ENCODE measurements around the gene CDH13. TPM values are rescaled to one million over a fixed set of nuclear protein-coding genes. Genes with fewer than 3 reads are reported as not detected.

The CDH13 gene
- total RNA-seq, 1 experiment from 2014 or later = not detected

DNA sequence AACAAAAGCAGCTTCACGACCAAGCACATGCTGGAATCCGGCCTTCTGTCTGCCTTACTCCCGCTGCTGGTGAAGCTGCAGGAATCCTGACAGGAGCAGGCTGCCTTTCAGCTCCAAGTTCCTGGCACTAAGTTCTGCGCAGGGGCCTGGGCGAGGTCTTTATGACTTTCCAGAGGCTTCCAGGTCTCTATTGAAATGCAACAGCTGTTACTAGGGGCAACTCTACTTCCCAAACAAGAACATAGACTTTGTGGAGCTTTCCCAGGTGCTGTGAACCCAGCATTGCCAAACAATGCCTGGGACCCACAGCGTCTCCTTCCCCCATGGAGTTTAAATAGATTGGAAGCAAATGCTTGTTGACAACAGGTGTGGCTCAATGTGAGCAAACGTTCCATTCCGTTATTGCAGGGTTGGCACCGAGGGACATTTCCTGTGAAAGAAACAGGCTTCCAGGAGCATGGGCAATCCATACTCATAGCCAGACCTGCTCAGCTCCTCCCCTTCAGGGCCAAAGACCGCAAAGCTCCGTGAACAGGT is 156.0 kb downstream of the CDH13 start:
- no peak for DNase-seq (ENCODE audit: low spot score)

DNA sequence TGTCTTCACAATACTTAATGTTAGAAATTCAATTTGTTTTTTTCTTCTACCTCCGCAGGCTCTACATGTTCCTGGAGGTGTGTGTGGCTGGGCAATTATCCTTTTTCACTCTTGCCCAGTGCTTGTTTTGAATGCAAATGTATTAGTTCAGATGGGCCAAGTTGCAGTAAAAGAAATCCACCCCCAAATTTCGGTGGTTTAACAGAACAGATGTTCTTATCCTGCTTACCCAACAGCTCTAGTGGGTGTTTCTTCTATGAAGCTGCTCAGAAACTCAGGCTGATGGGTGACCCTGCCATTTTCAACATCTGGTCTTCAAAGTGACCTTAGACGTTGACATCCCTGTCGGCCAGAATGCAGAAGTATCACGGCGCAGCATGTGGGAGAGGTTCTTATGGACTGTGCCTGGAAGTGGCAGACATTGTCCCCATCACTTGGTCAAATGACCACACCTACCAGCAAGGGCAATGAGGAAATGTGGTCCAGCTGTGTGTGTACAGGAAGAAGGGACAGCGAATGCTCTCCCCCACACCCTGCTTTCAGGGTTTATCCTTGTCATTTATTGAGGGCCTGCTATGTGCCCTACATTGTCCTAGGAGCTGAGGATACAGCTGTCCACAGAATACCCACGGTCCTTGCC is 157.3 kb downstream of the CDH13 start:
- no peak for DNase-seq (ENCODE audit: low spot score)

DNA sequence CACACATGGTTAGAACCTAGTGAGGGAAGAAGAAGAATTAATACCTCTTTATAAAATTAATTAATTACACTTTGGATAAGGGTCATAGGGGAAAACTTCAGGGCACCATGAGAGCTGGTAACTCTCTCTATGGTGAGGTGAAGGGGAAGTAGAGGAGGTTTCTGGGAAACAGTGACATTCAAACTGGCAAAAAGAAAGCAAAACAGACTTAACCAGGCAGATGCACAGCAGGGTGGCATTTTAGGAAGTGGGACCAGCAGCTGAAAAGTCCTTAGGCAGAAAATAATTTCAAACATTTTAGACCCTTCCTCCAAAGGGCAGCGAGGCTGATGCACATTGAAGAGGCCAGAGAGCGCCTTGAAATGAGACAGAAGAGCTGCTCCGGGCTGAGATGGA is 157.8 kb downstream of the CDH13 start:
- DNase-seq (ENCODE audit: low spot score) = no peak

DNA sequence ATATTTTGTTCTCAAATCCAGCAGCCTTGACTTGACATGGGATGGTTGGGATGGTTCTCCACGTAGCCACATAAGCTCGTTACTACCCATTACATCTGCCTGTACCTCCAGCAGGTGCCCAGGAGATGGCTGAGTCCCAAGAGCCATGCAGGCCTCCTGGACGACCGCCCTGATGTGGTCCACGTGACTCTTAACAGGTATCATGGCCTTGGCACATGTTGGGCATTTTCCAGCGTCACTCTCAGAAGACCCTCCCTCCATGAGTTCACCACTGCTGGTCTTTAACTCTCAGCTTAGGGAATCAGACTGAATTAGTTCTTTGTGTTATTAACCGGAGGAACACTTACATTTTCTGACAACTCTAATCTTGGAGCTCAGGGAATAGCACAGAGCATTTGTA is 161.5 kb downstream of the CDH13 start:
- DNase-seq (ENCODE audit: low spot score) = no peak

DNA sequence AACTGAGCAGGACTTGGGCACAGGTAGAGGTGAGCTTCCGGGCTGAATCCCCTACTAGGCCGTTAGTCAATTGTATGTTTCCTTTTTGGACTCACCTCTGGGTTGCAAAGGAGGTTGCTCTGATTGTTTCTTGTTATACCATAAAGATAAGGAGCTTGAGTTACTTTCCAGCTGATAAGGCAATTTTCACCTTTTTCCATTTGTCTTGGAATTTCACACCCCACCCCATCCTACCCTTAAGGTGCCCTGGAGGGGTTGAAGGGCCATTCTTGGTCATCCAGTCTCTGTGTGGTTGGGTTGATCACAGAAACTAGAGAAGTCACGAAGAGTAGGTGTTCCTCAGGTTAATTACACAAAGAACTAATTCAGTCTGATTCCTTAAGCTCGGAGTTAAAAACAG is 162.2 kb downstream of the CDH13 start:
- no peak for DNase-seq (ENCODE audit: low spot score)

DNA sequence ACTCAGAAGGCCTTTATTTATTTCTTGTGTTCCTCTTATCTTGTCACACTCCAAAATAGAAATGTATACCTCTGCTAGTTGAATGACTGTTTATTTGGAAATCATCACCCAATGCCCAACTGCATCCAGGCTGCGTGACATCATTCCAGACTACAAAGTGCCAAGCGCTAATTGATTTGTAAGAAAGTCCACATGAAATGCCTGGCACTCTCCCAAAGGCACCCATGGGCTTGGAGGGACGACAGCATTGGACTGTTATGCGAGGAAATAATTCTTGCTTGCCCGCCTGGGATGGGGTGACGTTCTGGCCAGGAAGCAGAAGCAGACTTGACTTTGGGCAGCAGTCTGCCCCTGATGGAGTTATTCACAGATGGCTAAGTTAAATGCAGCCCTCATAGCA is 165.9 kb downstream of the CDH13 start:
- no peak for DNase-seq (ENCODE audit: low spot score)

DNA sequence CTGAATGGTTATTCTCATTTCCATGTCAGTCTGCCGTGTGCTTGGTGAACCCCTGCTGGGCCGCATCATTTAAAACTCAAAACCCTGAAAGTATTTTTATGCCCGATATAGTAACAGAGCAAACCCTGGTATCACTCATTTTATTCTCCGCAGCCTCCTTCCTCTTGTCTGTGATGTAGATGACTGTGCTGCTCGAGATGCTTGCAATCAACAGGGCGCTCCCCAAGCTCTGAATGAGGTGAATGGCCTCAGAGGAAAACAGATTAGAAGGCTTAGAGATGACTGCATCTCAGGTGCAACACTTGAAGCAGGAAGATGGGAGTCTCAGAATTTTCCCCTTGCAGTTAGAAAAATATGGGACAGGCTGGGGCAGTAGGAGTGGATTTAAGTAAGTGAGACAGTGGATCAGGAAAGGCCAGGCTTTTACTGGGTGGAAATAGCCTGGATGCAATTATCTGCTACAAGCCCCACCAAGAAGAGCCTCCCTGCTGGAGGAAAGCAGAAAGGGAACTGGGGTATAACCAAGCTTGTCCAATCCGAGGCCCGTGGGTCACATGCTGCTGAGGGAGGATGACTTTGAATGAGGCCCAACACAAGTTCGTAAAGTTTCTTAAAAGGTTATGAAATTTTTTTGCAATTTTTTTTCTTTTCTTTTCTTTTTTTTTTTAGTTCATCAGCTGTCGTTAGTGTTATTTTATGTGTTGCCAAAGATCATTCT is 166.9 kb downstream of the CDH13 start:
- DNase-seq (ENCODE audit: low spot score) = no peak

DNA sequence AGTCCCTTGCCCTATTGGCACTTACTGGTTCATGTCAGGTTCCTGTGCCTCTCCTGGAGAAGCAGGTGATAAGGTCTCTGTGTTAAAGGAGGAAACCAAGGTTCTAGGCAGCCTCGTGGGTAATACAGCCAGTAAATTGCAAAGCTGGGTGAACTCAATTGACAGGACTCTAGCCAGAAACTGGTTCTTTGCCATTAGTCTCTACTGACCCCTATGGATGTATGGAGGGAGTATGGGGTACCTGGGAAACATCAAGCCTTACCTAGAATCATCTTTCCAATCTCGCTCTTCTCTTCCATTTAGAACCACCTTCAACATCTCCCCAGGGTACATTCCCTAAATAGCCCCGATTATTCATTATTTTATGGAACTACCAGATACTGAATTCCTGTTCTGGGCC is 169.3 kb downstream of the CDH13 start:
- DNase-seq (ENCODE audit: low spot score) = no peak

DNA sequence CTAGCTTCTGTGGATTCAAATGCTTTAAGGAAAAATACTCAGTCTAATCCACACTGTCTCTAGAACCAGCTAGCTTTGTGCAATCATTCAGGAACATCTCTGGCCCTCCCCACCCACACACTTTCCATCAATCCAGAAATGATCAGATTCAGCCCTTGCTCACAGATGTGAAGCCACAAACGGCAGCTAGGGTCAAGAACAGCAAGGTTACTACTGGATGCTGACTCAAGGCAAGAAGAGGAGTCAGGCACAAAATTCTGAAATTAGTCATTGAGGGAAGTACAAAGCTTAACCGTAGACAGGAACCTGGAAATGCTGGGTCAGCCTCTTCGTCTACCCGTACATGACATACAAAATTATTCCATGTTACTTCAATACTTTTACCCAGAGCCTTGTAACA is 174.6 kb downstream of the CDH13 start:
- DNase-seq (ENCODE audit: low spot score) = no peak

DNA sequence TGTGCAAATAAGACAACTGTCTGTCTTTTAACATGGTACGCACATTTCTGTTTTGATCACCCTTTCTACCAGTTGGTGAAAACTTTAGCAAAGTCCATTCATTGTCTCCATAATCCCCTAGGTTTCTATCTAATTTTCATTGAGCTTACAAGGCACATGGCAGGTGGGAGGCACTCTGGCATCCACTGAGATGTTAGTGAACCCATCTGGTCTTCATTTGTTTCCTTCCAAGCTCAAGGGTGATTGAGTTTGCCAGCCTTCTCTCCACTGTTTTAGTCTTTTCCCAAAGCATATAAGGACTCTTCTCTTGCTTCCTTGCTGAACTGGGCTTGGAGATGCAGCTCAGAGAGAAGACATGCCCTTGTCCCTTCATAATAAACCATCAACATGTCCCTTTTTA is 179.1 kb downstream of the CDH13 start:
- DNase-seq (ENCODE audit: low spot score) = no peak

DNA sequence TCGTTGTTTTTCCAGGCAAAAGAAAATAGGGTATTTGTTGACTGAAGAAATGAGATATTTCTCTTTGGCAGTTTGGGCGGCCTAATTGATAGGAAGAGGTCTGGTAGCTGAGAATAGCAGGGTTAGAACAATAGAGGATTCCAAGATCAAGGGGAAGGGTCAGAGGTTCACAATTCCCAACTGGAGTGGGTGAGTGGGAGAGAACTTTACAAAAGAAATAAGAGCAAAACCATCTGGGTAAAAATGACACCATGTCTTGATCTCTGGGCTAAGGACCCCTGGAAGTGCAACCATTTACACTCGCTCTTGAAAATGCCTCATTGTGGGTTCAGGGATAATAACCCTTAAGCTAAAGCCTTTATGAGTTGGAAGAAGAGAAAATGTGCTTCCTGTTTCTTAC is 180.5 kb downstream of the CDH13 start:
- no peak for DNase-seq (ENCODE audit: low spot score)

DNA sequence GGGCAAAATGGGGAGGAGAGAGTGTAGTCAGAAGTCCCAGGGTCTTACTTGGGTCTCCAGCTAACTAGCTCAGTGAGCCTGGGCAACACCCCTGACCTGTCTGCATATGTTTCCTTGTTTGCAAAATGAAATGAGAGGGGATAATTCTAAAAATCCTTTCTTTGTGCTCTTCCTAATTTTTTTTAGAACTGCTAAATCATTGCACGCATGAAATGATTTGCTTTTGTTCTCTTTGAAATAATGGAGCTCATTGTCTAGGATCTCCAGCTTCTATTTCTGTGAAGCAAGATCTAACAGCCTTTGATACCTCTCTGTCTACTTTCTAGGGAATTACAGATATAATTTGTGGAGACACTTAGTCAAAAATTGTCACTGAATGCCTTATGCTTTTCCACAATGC is 181.3 kb downstream of the CDH13 start:
- DNase-seq (ENCODE audit: low spot score) = no peak

DNA sequence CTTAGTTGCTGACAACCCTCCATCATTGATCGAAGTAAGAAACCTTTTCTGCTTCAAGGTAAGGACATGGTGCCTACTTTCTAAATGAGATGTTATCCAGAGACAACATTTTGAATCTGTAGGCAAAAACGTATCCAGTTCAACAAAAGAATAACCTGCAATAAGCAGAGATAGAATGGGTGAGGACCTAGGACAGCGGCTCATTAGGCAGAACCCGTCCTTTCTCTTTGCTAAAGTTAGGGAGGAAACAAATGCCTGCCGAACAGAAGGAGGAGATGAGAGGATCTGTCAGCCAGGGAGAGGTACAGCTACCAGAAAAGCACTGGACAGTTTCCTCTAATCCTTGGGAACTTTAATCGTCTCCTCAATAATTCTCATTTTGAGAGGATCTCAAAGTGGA is 183.3 kb downstream of the CDH13 start:
- no peak for DNase-seq (ENCODE audit: low spot score)

DNA sequence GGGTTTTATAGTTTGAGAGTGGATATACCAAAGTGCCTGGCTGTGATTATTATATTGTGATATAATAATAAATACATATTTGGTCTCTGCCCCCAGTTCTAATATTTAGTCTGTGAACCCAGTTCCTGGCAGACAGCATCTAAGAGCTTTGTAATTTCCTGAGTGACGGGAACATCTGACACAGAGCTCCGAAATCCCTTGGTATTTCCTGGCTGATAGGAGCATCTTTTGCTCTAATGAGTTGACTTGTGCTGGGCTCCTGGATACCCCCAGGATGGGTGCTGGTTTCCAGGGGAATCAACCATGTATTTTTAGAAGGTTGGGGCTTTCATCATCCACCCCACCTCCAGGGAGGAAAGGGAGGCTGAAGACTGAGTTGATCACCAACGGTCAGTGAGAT is 187.3 kb downstream of the CDH13 start:
- no peak for DNase-seq (ENCODE audit: low spot score)

DNA sequence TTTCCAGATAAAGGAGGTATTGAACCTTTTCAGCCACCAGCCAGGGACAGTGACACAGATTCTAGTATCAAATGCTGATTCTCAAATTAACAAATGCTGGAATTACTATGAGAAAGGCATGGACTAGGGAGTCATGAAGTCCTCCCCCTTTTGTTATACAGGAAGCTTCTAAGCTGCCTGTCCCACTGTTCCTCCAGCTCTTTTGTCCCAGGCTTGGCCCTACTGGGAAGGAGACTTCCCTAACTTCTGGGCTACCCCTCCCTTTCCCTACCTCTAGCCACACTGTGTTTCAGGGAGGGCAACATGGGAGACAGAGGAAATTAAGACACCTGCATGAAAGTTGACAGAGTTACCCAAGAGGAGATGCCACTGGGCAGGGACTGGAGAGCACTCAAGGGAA is 192.5 kb downstream of the CDH13 start:
- DNase-seq (ENCODE audit: low spot score) = no peak

DNA sequence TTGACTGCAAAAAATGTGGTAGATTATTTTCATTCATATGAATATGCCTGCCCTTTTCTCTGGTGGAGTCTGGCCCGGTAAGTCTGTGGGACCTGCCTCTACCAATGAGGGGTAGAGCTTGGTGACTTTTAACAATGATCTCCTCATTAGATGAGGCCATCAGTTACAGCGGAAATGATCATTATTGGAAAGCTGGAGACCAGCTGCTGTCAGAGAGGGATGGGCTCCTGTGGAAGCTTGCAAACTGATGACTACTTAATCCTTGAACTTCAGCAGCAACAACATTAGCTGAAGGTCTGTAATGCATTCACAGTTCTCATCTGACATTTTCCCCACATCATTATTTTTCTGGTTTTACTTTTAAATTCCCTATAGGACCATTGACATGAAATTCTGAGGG is 194.1 kb downstream of the CDH13 start:
- no peak for DNase-seq (ENCODE audit: low spot score)

DNA sequence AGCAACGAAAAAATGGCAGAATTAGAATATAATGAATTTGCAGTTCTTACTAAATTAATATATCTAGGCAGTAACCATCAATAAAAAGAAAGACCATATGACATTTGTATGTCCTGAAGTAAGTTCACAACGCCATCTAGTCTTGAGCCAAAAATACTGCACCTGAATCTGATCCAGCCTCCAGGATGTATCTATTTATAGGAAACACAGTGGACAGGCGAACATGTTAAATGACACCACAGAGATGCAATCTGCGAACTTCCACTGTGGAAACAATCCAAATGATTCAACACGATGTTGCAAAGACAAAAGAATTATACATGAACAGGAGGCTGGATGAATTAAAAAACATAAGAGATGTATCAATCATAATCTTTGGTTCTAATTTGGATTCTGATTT is 197.6 kb downstream of the CDH13 start:
- no peak for DNase-seq (ENCODE audit: low spot score)

DNA sequence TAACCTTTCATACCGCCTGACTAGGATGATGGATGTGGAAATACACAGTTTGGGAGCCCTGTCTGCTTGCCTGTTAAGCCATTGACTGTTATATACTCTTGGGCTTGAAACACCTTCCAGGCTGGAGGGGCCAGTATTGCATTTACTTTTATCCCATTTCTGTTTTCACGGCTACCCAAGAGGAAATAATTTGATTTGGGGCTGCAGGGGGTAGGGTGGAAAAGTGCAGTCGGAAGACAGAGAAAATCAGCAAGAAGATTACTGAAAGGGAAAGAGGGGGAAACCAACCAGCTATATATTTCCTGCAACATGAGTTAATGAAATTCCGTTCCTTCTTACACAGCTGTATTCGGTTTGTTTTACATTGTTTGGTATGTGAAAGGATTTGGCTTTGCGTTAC is 202.5 kb downstream of the CDH13 start:
- DNase-seq (ENCODE audit: low spot score) = no peak

DNA sequence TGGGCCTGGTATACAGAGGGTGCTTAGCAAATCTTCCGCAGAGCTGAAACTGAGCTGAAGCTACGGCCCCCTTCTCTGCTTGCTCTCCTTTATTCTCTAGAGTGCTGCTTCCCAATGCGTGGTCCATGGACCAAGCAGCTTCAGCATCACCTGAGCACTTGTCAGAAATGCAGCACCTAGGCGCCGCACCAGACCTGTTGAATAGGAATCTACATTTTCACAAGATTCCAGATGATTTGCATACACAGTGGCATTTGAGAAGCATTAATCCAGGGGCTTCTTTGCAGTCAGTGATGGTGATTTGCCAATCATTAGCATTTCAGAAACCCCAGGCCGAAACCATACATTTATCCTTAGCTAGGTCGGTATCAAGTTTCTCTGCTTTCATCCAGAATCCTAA is 204.2 kb downstream of the CDH13 start:
- DNase-seq (ENCODE audit: low spot score) = no peak

DNA sequence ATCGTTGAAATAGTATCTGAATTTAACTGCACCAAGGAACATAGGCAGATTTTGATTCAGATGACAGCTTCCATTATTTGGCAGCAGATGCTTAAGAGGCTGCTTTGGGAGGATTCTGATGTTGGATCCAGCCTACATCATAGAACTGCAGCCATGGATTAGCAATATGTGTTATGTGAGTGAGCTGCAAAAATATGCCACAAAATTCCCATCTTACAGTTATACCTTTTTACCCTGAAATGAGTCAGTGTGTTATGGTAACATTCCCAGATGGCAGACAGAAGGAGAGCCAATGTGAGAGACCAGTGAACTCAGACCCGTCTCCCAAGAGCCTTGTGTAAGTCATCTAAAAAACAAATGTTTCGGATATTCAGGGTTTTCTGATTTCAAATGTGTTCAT is 206.1 kb downstream of the CDH13 start:
- no peak for DNase-seq (ENCODE audit: low spot score)

DNA sequence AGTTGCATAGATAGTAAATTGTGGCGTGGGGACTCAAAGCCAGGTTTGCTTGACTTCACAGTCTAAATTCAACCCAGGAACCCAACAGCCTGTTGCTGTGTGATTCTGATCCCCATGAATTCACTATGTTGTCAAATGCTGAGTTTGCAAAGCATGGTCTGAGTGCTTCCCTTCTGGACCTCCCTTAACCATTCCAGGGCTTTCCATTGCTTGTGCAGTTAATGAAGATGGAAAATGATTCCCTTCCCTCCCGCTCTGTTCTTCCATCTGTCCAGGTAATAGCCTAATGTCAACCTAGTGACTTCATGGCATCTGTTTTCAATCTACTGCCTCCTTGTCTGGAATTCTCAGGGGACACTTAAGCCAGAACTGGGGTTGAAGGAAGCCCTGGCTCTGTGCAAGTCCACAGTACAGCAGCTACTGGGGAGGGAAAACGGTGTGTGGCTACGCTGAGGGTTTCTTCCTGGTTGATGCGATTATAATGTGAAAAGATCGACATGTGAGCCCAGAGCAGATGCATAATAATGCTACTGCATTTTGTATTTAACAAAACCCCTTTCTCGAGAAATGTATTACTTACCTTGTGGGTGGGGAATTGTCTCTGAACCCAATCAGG is 206.7 kb downstream of the CDH13 start:
- DNase-seq (ENCODE audit: low spot score) = no peak

DNA sequence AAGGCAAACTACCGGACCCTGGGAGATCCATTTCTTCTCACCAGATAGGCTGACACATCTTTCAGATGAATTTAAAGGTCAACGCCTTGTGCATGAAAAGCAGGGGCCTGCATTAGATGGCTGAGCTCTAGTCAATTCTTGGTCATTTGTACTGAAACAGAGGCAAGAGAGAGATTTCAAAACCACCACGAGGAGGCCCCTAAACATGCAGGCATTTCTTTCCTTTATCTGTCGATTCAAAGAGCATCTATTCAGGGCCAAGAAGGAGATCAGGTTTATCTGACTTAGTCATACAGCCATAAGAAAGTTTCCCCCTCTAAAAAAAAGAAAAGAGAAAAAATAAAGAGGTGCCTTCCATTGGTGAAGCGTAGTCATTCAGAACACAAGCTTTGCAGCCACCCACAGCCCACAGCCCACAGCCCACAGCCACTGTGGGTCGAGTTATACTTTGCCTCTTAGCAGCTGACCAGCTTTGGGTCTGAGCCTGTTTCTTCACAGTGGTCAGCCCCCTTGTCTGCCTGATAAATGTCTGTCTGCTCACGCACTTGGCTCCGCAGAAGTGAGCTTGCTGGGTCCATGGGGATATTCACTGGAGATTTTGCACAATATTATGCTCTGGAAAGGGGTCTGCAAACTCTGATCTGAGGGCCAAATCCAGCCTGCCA is 207.5 kb downstream of the CDH13 start:
- DNase-seq (ENCODE audit: low spot score) = no peak

Measured in HT-29 (cell line).